ENCODE measurements around the gene ACBD6.

Gene ACBD6

GRCh38 chr1:180524915-180525714 is 22.7 kb upstream of the ACBD6 start:
- DNase-seq, result no peak

GRCh38 chr1:180524160-180524914 is 22.0 kb upstream of the ACBD6 start:
- no peak for DNase-seq

DNA sequence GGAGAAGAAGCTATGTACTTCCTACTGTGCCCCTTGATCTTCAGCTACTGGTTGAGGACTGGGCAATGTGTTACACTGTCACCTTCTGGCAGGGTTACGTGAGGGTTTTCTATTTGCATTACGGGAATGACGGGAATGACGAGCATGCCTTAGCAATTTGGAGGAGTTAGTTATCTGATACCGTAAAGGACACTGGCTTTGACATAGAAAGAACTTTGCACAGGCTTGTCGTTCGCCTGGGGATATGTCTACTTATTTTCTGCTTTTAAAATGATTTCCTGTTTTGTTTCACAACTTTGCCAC is 19.8 kb upstream of the ACBD6 start:
- DNase-seq, result no peak

DNA sequence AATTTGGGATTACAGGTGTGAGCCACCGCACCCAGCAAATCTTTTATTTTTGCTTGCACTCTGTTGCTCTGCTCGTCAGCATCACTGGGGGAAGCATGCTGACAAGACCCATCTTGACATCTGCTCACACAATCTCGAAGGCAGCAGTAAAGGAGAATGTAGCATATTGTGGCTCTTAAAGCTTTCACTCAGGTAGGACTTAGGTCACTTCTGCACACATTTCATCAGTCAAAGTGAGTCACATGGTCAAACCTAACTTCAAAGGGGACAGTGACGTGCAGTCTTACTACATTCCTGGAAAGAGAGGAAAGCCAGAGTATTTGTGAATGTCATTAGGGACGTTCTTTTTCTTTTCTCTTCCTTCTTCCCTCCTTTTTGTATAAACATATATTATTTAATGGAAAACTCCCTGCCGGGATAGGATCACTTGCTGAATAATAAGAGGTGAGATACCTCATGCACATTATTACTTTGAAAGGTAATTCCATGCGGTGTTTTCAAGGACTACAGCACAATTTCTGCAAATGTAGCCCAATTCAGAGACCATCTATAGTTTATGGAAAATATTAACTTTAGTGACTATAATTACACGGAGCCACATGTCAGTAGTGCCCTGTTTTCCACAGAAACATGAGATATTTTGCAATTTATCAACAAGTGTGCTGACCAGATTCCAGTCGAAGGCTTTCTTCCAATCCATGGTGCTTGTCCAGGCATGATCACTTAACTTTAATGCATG is 19.3 kb upstream of the ACBD6 start:
- no peak for DNase-seq

- no peak for DNase-seq
Measured at GRCh38 chr1:180519846-180520245, 17.5 kb upstream of the ACBD6 start.

DNA sequence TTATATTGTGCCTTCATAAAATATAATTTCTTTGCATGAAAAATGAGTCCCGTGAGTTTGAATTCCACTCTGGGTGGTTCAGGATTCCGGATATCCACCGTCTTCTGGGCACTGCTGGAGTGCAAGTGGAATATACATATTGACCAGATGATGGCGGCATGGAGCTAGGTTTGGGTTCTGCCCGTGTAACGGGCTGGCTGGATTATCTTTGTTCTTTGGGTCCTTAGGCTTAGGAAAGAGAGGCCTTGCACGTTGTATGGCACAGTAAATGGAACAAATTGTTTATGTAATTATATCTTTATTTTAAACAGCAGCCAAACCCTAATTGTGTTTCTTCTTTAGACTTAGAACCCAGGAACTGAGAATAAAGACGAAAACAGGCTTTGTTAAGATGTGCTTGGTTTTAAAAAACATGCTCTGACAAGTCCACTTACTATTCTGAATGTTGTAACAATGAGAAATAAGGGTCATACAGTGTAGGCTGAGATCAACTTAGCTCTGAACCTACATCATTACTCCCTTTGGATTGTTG is 13.5 kb upstream of the ACBD6 start:
- peak; percentile 57 to 87 for DNase-seq

DNA sequence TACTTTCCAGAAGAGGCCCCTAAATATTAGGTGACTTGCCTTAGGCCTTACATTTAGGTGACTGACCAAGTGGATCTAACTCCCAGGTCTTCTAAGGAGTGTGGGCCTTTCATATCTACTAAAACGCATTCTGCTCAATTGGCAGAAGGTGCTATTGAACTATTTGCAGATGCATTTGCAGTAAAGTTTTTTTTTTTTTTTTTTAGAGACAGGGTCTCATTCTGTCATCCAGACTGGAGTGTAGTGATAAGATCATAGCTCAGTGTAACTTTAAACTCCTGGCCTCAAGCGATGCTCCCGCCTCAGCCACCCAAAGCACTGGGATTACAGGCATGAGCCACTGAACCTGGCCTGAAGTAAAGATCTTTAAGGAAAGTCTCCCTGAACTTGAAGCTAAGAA is 13.0 kb upstream of the ACBD6 start:
- no peak for DNase-seq

GRCh38 chr1:180513531-180513930 is 11.2 kb upstream of the ACBD6 start:
- no peak for DNase-seq

DNA sequence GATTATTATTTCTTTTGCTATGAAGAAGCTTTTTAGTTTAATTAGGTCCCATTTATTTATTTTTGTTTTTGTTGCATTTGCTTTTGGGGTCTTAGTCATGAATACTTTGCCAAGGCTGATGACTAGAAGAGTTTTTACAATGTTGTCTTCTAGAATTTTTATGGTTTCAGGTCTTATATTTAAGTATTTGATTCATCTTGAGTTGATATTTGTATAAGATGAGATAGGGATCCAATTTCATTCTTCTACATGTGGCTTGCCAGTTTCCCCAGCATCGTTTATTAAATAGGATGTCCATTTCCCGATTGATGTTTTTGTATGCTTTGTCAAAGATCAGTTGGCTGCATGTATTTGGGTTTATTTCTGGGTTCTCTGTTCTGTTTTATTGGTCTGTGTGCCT is 8.5 kb upstream of the ACBD6 start:
- no peak for DNase-seq

GRCh38 chr1:180508725-180509097 is 6.3 kb upstream of the ACBD6 start:
- DNase-seq, result no peak

DNA sequence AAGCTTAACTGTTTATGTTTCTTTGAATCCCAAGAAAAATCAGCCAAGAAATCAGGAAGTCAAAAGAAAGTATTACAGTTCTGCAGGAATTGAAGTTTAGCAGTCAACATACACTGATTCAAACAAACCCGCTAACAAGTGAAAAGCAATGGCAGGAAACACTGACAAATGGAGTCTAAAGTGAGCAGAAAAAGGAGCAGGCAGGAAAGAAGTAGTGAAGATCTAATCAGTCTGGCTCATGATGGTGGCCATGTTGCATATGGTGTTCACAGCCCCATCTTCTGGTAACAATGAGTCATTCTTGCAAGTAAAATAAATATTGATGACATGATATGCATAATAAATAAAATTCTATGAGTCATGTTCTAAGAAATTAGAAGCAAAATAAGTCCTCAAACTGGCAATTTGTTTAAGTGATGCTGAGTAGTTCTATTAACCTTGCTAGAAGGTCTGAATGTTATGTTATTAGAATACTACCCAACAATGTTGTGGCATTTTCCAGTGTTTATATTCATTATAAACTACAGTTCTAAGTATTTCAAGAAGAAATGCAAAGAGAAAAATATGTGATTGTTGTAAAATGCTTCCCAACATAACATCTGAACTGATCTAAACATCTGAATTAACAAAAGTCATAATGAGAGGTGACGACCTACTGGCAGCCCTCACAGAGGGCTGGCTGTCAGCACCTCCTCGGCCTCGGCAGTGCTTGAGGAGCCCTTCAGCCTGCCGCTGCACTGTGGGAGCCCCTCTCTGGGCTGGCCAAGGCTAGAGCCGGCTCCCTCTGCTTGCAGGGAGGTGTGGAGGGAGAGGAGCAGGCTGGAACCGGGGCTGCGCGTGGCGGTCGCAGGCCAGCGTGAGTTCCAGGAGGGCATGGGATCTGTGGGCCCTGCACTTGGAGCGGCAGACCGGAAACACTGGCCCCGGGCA is 5.7 kb upstream of the ACBD6 start:
- DNase-seq, result no peak

DNA sequence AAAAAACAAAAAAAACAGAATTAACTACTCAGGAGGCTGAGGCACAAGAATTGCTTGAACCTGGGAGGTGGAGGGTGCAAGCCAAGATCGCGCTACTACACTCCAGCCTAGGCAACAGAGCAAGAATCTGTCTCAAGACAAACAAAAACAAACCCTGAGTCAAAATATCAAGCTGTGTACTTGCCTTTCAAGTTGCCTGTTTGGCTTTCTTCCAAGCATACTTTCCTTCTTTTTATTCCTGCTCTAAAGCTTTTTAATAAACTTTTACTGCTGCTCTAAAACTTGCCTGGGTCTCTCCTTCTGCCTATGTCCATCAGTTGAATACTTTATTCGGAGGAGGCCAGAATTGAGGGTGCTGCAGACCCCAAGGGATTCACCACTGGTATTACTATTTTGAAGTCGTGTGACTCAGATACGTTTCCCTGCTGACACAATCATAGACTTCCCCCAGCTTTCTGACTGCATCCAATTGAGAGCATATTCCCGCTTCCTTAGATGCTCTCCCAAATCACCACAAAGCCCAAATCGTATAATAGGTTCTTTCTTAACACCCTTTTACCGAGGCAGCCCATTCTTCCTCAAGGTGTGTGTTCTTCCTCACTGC is 3.5 kb upstream of the ACBD6 start:
- no peak for DNase-seq

- DNase-seq, result no peak
Measured at GRCh38 chr1:180504186-180504585, 1.8 kb upstream of the ACBD6 start.

GRCh38 chr1:180503280-180503862 is 994 bp upstream of the ACBD6 start:
- DNase-seq, result no peak

GRCh38 chr1:180501865-180502360 is 464 bp downstream of the ACBD6 start:
- no peak for DNase-seq

GRCh38 chr1:180500689-180501088 is 1.7 kb downstream of the ACBD6 start:
- no peak for DNase-seq

DNA sequence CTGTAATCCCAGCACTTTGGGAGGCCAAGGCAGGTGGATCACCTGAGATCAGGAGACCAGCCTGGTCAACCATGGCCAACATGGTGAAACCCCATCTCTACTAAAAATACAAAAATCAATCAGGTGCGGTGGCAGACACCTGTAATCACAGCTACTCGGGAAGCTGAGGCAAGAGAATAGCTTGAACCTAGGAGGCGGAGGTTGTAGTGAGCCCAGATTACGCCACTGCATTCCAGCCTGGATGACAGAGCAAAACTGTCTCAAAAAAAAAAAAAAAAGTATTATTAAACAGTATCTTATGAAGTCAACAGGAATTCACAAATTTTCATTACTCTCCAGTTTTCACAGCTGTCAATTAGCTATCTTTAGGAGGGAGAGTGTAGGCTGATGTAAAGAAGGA is 3.8 kb downstream of the ACBD6 start:
- no peak for DNase-seq

GRCh38 chr1:180497826-180498225 is 4.6 kb downstream of the ACBD6 start:
- DNase-seq, result no peak

- DNase-seq, result no peak
Measured at GRCh38 chr1:180494370-180494769, 8.0 kb downstream of the ACBD6 start.

DNA sequence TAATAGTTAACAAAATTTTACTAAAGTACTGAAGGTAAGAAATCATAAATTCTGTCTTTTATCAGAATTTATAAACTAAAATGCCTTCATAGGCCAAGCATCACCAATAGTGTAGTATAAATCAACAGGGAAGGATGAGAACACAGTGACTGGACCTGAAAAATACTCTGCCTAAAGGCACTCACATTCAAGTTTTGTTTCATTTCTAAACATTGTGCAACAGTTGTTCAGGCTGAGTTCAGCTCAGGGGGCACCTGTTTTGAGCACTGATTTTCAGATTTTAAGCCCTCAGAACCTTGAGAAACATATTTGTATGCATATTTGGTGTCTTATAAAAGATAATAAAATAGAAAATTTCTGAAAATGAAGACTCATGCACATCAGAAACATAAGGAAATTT is 12.4 kb downstream of the ACBD6 start:
- DNase-seq, result no peak

DNA sequence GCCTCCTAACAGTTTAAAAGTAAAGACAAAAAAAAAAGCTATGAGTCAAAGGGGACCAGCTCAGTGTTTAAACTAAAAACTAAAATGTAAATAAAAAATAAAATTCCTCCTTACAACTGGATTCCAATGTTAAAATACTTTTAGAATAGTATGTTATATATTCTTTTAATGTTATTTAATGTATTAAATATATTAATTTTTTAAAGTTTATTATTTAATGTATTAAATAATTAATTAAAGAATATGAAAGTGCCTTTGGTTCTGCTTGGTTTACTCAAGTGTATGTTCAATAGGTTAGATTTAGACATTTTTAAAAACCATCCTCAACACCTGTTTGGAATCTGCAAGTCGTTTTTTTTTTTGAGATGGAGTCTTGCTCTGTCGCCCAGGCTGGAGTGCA is 13.1 kb downstream of the ACBD6 start:
- no peak for DNase-seq

DNA sequence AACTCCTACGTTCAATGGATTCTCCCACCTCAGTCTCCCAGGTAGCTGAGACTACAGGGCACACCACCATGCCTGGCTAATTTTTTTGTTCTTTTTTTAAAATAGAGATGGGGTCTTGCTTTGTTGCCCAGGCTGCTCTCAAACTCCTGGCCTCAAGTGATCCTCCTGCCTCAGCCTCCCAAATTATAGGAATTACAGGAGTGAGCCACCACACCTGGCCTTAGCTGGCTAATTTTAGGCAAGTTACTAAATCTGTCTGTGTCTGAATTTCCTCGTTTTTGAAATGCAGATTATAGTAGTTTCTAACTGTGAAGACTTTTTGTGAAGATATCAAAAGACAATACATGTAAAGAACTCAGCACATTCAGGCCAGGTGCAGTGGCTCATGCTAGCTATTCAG is 13.7 kb downstream of the ACBD6 start:
- no peak for DNase-seq

All from hippocampal formation (tissue), 2 donors.